ENCODE measurements around the gene SSMEM1.

GRCh38 chr7:130227883-130228575 is 20.4 kb downstream of the SSMEM1 start:
- TF ChIP-seq, protein P1, sequence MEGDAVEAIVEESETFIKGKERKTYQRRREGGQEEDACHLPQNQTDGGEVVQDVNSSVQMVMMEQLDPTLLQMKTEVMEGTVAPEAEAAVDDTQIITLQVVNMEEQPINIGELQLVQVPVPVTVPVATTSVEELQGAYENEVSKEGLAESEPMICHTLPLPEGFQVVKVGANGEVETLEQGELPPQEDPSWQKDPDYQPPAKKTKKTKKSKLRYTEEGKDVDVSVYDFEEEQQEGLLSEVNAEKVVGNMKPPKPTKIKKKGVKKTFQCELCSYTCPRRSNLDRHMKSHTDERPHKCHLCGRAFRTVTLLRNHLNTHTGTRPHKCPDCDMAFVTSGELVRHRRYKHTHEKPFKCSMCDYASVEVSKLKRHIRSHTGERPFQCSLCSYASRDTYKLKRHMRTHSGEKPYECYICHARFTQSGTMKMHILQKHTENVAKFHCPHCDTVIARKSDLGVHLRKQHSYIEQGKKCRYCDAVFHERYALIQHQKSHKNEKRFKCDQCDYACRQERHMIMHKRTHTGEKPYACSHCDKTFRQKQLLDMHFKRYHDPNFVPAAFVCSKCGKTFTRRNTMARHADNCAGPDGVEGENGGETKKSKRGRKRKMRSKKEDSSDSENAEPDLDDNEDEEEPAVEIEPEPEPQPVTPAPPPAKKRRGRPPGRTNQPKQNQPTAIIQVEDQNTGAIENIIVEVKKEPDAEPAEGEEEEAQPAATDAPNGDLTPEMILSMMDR (IDR thresholded peaks at IDR 0.05; ENCODE audit: low read depth, low read length): no peak
- no peak for TF ChIP-seq EZH2phosphoT487 (IDR thresholded peaks at IDR 0.05; ENCODE audit: low read depth)
